ENCODE results near the gene GHRL.

- TF ChIP-seq POLR2A (IDR thresholded peaks at IDR 0.05; ENCODE audit: low read depth, low read length), result no peak
- TF ChIP-seq MAX (IDR thresholded peaks at IDR 0.05; ENCODE audit: insufficient read depth, insufficient read length), result no peak
- TF ChIP-seq CTCF (IDR thresholded peaks at IDR 0.05; ENCODE audit: extremely low read depth in 1 of 2, insufficient read depth in 1 of 2, low read depth in 1 of 2, low read length in 2 of 2), result no peak
- no peak for TF ChIP-seq JUN (IDR thresholded peaks at IDR 0.05; ENCODE audit: borderline replicate concordance, insufficient read depth, insufficient read length, low read depth)
- no peak for TF ChIP-seq EZH2 (IDR thresholded peaks at IDR 0.05; ENCODE audit: borderline replicate concordance, low read depth, low read length, severe bottlenecking)
These were observed 27.6 kb upstream of the GHRL start for GRCh38 chr3:10320320-10320677.

Measured in endothelial cell of umbilical vein (primary cell).